GM21737 (cell line): ENCODE data around the gene AFF3.

Experiments
- ATAC-seq: cut with Tn5 transposase; IDR thresholded peaks from one replicate; pipeline ENCODE4 v1.9.1; 2021; ENCODE audit warnings: mild to moderate bottlenecking, moderate library complexity; ENCODE audit not compliant: unreplicated experiment

The AFF3 gene

DNA sequence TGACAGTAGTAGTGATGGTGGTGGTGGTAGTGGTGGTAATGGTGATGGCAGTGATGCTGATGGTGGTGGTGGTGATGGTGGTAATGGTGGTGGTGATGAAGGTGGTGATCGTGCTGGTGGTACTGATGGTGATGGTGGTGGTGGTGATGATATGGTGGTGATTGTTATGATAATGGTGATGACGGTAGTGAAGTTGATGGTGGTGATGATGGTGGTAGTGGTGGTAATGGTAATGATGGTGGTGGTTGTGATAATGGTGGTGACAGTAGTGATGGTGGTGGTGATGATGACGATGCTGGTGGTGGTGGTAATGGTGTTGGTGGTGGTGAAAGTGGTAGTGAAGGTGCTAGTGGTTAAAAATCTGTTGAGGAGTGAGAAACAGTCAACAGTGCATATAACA, 125.6 kb downstream of the AFF3 start:
- no peak for ATAC-seq

DNA sequence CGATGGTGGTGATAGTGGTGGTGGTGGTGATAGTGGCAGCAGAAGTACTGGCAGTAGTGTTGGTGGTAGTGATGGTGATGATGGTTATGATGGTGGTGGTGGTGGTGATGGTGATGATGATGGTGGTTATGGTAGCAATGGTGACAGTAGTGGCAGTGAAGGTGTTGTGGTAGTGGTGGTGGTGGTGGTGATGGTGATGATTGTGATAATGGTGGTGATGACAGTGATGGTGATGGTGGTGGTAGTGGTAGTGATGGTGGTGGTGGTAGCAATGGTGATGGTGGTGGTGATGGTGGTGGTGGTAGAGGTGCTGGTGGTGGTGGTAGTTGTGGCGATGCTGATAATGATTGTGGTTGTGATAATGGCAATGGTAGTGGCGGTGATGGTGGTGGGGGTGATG, 126.5 kb downstream of the AFF3 start:
- ATAC-seq, result no peak

DNA sequence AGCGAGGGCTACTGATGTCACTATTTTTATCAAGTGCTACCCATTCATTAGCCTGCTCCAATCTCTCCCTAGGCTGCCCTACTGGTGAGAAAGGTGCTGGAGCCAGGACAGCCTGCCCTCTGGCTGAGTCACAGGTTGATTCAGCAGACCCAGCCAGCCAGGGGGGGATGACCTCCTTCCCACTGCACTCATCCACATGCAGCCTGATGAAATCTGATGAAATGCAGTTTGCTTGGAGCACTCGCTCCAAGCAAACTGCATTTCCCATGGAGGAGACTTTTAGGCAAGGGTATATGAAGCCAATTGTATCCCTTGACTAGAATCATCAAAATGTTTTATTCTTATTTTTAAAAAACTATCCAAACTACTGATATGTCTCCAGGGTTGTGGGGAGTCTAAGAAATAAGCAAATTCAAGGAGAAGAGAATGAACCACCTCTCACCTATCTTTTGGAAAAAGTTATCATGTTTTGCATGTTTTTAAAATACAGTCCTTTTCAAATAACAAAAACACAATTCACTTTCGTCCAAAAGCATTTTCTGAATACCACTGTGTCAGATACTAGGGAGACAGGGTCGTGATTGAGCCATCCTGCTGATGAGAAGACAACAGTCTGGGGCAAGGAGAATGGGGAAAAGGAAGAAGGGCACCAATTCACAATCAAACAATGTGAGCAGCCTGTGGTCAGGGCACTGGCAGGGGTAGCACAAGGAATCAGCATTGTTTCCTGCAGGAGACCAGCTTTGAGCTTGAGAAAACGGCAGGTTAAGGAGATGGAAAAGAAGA, 128.3 kb downstream of the AFF3 start:
- no peak for ATAC-seq

- no peak for ATAC-seq
Measured at GRCh38 chr2:100012561-100012960, 129.8 kb downstream of the AFF3 start.

- no peak for ATAC-seq
Measured at GRCh38 chr2:100011272-100011731, 131.1 kb downstream of the AFF3 start.

- ATAC-seq, result no peak
Measured at GRCh38 chr2:100010606-100011005, 131.8 kb downstream of the AFF3 start.

DNA sequence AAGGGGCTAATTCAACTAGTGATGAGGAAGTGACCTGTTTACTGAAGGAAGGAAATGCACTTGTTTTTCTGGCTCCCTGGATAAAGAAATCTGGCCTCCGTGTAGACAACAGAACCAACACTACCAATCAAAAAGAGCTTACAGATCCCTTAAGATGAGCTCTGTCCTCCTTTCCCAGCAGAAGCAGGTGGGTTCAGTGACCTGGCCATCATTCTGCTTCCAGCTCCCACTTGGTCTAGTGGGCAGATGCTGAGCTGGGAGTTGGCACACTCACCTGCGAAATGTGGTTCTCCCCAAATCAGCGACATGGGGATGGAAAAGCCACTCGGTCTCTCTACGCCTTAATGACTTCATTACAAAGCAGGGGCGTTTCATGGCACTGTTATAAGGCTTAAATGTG, 132.6 kb downstream of the AFF3 start:
- ATAC-seq, result no peak

- no peak for ATAC-seq
Measured at GRCh38 chr2:100008956-100009355, 133.4 kb downstream of the AFF3 start.

GRCh38 chr2:100006516-100006915, 135.9 kb downstream of the AFF3 start:
- ATAC-seq, result no peak

DNA sequence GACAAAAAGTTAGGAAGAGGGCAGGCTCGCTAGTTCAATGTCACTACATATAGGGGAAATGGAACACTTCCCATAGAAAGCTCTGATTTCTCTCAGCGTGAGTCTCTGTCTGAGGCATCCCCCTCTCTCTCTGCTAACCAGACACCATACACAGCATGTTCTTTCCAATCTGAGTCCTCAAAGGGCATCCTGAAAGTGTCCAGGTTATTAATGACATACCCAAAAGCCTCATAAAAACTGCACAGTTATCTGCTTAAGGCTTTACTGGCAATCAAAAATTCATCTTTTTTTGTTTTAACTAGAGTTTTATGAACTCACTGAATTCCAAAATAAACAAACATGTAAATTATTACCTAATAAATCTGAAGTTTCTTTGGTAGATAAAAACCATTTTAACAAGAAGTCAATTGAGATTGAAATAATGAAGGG, 137.4 kb downstream of the AFF3 start:
- ATAC-seq, result no peak

- ATAC-seq, result no peak
Measured at GRCh38 chr2:100004348-100004884, 138.0 kb downstream of the AFF3 start.

- ATAC-seq, result no peak
Measured at GRCh38 chr2:100002059-100002458, 140.3 kb downstream of the AFF3 start.

- ATAC-seq, result no peak
Measured at GRCh38 chr2:100000915-100001707, 141.3 kb downstream of the AFF3 start.

DNA sequence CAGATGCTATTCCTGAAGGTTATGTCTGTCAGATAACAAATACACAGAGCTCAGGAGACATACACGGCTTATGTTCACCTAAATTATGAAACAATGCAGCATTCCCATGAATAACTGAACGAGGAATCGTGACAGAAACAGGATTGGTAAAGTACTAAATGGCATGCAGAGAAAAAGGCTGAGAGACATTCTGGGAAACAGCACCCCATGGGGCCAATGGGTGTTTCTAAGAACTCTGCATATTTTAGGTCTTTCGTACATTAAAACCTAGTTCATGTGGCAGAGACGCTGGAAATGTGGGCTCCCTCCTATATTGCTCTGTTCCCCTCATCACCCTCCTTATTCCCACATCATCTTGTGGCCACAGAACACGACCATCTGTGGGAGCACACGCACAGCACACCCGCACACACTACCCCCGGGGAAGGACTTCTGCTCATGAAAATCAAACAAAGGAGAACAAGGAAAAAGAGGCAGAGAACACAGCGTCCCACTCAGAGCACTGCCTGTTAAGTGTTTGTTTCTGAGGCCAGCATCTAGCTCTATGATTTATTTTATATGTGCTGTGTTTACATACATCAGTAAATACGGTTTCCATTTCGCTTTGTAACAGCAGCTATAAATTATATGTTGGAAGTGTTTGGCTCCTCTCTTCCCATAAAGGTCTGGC, 143.6 kb downstream of the AFF3 start:
- ATAC-seq, result no peak

DNA sequence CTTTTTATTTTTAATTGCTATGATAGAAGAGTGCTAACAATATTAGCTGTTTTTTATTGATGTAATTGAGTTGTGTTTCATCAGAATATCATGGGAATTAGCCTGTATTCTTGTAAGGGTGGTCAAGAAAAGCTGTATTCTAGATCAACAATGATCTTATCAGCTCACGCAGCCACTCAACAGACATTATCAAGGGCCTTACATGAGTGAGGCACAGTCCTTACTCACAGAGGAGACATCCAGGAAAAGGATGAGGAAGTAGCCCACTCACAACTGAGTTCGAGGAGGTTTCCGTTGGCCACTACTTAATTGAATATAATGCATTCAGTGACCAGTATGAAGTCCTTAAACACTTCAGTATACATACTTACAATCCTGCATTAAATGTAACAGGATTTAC, 152.5 kb downstream of the AFF3 start:
- ATAC-seq, result no peak

DNA sequence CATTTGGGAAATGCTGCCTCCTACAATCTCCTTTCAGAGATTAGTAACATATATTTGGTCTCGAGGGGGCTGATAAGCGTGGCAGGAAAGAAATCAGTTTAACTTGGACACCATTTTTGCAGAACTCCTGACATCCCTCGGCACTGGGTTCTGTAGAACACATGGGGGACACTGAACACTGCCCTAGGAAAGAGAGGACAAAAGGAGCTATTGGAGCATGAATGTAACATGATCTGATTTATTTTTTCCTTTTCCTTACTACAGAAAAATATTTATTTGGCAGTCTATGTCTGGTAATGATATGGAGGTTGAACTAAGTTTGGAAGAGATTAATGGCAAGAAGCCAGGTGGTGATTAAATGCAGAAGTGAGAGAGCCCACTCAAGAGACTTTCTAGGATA, 153.8 kb downstream of the AFF3 start:
- no peak for ATAC-seq

GRCh38 chr2:99987160-99987559, 155.2 kb downstream of the AFF3 start:
- no peak for ATAC-seq

DNA sequence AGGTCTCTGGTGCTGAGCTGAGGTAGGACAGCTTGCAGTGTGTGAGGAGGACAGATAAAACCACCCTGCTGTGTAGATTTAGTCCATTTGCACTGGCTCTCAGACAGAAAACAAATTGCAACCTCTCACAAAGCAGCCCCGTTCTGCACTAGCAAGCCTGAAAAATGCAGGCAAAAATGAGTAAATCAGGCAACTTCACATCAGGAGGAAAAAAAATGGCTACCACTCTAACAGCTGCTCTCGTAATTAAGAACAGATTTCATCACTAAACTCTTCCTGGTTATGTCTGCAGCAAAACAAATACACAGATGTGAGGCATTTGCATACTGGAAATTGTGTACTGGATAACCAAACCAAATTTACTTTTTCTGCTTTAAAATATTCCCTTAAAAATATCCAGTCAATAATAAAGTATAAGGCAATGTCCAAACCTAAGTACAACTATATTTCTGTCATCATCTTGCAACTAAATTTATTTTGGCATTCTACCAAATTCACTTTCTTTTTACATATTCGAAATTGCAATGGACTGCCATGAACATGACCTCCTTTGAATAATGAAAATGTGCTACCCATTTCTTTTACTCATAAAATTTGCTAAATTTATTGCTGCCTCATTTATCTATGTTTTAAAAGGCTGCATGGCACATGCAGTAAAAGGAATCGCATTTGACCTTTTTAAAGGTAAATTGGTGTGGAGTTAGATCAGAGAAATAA, 157.4 kb downstream of the AFF3 start:
- ATAC-seq, result no peak

DNA sequence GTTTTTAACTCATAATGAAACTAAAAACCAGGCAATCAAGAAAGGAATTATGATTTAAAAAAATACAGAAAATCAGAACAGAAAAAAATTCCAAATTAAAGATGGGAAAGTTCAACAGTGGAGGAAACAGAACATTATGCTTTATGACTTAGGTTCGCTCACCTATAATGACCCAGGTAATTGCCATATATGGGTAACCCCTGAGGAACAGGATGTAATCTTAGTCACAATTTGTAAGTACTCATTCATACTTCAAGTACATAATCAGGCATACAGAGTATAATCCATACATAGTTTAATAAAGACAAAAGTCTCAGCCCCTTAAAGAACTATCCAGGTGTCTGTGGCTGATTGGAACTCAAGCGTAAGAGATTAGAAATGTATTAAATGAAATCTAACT, 159.6 kb downstream of the AFF3 start:
- ATAC-seq, result no peak

DNA sequence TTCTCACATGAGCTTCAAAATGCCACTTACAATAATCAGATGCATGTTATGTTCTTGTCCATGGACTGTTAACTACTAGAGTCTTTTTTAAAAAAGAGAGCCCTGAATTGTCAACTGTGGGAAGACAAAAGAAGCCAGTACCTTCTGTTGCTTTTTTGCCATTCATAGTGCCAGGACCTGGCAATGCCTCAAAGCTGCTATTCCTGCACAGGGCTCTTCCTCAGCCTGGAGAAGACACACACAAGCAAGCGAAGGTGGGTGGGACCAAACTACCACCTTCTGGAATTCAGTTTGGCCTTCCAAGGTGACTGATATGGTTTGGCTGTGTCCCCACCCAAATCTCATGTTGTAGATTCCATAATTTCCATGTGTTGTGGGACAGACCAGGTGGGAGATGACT, 160.6 kb downstream of the AFF3 start:
- no peak for ATAC-seq

- ATAC-seq, result no peak
Measured at GRCh38 chr2:99980176-99980575, 162.2 kb downstream of the AFF3 start.
